Measurements from ENCODE around the gene MAP3K5.

MAP3K5 gene

GRCh38 chr6:136541395-136541794, 250.9 kb downstream of the MAP3K5 start:
- DNase-seq (ENCODE audit: low read depth) = no peak

- DNase-seq (ENCODE audit: low read depth) = no peak
These were observed 252.2 kb downstream of the MAP3K5 start for GRCh38 chr6:136539967-136540652.

DNA sequence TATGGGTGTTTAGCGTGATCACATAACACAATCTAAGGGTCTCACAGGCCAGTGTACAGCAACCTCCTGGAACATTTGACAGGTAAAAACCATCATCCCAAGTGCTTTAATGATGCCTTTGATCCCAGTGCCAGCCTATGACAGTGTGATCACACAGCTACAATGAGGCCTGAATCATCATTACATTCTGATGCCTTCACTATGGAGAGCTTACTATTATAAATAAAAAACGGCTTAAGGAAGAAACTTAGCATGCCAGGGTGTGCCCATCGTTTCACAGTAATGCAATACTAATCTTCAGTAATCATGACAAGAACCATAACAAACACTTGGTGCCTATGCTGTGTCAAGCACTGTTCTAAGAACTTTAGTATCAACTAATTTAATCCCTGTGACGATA, 253.4 kb downstream of the MAP3K5 start:
- no peak for DNase-seq (ENCODE audit: low read depth)

GRCh38 chr6:136535880-136536650, 256.2 kb downstream of the MAP3K5 start:
- DNase-seq (ENCODE audit: low read depth) = no peak

- no peak for DNase-seq (ENCODE audit: low read depth)
These were observed 257.1 kb downstream of the MAP3K5 start for GRCh38 chr6:136535017-136535765.

GRCh38 chr6:136534268-136534667, 258.0 kb downstream of the MAP3K5 start:
- DNase-seq (ENCODE audit: low read depth) = no peak

DNA sequence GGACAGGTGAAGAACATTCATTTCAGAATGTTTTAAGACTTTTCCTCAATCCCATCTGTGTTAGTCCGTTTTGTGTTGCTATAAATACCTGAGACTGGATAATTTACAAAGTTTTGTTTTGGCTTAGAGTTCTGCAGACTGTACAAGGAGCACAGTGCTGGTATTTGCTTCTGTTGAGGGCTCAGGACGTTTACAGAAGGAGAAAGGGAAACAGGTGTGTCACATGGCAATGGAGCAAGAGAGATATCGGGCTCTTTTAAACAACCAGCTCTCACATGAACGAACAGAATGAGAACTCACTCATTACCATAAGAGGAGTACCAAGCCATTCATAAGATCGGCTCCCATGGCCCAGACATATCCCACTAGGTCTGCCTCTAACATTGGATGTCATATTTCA, 258.8 kb downstream of the MAP3K5 start:
- no peak for DNase-seq (ENCODE audit: low read depth)

DNA sequence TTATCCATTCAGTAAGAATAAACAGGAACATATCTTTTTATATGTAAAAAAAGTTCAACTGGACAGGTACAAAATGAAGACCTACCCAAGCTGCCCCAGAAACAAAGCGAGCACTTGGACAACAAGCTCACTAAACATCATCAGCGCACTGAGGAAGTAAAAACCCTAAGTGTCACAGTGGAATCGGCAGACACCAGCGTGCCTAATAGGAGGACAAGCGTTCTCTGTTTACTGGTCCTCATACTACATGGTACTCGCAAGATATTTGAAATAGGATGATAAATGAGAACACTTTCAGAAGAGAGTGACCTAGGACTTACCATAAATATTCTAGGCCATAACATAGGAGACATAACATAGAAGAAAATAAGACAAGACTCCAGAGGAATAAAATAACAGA, 260.2 kb downstream of the MAP3K5 start:
- DNase-seq (ENCODE audit: low read depth) = no peak

DNA sequence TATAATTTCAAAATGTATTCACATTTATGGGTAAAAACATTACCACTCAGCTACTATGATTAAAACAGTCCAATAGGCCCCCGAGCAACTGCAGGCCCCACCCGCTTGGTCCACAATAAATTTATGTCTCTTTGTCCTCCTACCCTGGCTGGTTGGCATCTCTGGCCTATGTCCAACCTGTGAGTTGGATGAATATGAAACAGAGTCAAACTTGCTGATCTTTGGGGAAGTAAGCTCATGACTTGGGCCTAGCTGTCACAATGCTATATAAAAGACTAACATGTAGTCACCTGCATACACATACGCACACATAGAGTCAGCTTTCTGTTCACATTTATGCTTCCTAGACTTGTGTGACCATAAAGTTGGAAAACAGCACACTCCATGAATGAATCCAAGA, 262.6 kb downstream of the MAP3K5 start:
- DNase-seq (ENCODE audit: low read depth) = no peak

DNA sequence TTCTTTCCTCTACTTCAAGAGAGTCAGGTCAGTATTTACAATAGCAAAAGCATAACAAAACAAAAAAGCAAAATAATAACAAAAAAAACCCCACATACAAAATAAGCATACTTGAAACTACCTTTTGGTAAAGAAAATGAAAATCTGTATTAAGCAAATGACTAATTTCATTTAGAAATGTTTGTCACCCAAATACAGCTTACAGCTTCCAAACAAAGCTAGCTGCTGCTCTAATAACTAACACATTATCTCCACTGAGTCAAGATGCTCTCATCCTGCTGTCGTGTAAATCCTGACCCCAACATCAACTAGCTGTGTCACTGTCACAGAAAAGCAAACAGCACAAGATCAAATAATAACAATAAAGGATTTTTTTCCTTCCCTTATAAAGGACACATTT, 263.8 kb downstream of the MAP3K5 start:
- DNase-seq (ENCODE audit: low read depth) = no peak

- no peak for DNase-seq (ENCODE audit: low read depth)
These were observed 264.4 kb downstream of the MAP3K5 start for GRCh38 chr6:136527831-136528230.

DNA sequence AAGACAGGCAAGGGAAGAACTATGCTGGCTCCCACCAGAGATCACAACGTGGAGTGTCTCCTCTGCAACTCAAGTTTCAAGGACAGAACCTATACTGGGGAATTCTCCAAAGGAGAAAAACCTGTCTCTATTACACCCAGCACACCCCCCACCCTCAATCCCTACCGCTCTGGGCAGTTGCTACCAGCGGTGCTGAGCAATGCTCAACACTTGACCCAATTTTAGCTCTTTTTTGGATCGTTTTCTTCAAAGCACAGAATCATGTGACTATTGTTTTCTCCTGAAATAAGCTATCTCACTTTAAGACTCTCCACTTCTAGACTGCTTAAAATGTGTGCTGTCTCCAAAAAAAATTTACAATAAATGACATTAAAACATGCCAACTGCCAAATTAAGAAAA, 265.3 kb downstream of the MAP3K5 start:
- DNase-seq (ENCODE audit: low read depth) = no peak

GRCh38 chr6:136526196-136526930, 265.9 kb downstream of the MAP3K5 start:
- peak; percentile 42 for DNase-seq (ENCODE audit: low read depth)

DNA sequence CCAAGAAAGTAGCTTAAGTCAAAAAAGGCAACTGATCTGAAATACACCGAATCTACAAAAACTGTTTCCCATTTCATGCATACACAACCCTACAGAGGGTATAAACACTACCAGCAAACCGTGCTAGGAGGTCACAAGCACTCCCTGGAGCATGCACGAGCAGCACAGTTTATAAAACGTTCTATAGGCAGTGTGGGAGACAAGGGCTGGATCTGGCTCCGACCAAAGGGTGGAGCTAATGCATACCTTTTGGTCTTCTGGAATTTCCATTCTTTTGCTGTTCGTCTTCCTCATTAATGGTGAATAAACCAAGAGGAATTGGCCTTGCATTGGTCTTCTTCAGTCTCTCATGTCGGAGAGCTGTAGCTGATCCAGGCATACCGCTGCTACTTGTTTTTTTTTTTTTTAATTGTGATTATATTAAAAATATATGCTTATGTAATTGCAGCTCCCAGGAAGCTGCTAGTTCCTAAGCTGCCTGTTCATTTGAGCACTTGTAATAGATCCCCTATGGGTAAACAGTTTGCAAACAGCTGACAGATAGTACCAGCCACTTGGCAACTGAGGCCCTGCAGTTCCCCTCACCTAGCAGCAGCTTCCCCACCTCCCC, 266.6 kb downstream of the MAP3K5 start:
- peak; percentile 22 for DNase-seq (ENCODE audit: low read depth)

DNA sequence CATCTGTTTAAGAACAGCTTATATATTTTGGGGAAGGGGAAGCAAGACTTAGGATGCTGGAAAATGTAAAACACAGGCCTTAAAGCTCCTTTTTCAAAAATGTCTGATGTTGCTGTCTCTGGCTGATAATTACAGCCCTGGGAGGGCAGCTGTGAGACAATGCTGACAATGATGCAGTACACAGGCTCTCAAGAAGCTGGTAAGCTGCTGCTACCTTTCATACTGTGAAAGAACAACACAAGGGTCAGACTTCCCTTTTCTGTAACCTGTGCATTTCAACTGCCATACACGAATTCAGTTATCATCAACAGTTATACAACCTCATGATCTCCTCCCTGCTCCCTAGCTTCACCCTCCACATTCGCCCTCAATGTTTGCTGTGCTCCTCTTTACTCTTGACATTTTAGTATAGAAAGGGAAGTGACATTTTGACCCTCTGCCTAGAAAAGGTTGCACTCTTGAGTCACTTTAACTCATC, 267.3 kb downstream of the MAP3K5 start:
- DNase-seq (ENCODE audit: low read depth) = no peak

DNA sequence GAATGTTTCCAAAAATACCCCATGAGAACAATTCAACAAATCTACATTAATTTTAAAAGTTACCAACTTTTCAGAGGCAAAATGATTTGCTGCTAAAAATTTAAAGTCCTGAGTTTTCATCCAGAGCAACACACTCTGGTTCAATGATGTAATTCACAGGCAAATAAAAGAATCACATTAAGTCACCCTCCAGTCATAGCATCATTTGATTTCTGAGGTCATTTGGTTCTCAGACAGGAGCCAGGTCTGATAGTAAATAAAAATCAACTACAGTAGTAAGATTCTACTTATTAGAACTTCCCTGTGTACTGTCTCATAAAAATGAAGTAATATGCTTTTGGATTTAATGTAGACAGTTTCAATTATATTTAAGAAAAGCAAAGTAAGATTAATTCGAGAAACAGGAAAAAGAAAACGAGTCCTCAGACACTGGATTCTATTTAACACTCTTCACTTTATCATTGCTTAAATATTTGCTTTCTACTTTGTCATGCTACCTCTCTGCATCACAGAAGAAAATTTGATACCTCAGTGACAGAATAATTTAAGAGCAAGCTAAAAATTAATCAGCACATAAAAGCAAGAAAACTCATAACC, 267.8 kb downstream of the MAP3K5 start:
- no peak for DNase-seq (ENCODE audit: low read depth)

GRCh38 chr6:136523196-136523595, 269.1 kb downstream of the MAP3K5 start:
- DNase-seq (ENCODE audit: low read depth) = no peak

DNA sequence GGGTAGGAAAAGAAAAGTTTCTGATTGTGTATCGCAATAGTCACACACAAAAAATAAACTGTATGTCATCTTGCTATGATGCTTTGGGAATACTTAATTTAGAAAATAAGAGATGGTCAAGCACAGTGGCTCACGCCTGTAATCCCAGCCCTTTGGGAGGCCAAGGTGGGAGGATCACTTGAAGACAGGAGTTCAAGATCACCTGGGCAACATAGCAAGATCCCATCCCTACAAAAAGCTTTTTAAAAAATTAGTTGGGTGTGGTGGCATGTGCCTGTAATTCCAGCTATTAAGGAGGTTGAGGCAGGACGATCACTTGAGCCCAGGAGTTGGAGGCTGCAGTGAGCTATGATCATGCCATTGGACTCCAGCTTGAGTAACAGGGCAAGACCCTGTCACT, 269.6 kb downstream of the MAP3K5 start:
- no peak for DNase-seq (ENCODE audit: low read depth)

- DNase-seq (ENCODE audit: low read depth) = no peak
These were observed 270.4 kb downstream of the MAP3K5 start for GRCh38 chr6:136521911-136522310.

GRCh38 chr6:136521427-136521826, 270.9 kb downstream of the MAP3K5 start:
- DNase-seq (ENCODE audit: low read depth) = no peak

- DNase-seq (ENCODE audit: low read depth) = no peak
These were observed 271.8 kb downstream of the MAP3K5 start for GRCh38 chr6:136520517-136520916.
